ENCODE data around the gene RACK1.

RACK1 gene

DNA sequence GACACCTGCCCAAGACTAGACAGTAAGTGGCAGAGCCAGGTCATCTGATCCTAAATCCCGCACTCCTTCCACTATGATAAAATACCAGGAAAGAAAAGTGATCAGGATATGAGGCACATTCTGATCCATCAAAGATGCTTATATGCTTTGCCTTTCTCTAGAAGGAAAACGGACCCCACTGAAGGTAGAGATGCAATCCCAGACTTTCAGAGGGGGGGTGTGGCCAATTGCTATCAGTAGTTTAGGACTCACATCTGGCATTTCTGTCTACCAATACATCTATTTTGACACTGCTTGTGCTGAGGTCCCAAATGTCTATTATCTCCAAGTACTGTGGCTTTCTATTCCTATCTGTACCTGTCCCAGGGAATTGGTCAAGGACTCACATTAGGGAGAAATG lies 15.6 kb upstream of the RACK1 start:
- DNase-seq = no peak

- no peak for DNase-seq
Observed at GRCh38 chr5:181258576-181258975, 14.9 kb upstream of the RACK1 start.

DNA sequence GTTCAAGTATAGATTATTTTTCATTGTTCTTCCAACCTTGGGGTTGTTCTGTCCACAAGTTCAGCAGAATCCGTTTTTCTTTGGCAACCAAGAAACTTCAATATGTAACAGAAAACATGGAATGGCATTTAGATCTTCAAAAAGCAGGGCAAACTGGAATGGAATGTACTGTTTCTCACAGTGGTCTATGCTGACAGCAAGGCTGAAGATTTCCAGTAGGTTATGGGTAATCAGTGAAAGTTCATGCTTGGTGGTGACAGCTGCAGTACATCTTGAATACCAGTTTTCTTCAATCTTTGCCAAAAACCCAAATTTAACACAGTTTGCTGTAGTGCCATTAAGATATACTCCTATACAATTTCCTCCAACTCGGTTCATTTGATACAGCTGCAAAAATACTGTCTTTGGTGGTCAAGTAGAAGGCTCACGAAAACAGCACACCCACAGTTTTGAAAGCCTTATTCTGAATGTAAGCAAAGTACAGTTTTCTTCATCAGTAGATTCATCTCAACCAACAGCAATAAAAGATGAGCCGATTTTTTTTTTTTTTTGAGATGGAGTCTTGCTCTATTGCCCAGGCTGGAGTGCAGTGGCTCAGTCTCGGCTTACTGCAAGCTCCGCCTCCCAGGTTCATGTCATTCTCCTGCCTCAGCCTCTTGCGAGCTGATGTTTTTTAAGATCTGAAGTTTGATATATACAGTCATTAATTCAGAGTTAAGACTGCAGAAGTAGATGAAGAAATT lies 12.3 kb upstream of the RACK1 start:
- no peak for DNase-seq

- DNase-seq = no peak
Observed at GRCh38 chr5:181255276-181255675, 11.6 kb upstream of the RACK1 start.

DNA sequence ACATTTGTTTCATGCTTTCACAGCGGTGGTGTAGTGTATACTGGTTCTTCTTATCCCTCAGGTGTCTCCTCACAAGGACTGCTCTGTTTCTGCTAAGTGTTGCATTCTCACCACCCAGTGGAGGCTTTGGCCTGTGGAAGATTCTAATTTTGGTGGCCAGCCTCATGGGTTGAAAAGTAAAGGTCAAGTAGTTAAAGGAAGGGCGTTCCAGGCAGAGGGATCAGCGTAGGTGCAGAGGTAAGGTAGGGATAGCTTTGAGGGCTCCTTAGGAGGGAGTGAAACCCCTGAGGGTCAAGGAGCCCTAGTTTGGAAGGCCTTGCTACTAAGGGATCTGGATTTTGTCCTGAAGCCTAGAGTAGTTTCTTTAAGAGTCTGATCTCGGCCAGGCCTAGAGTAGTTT lies 4.6 kb upstream of the RACK1 start:
- DNase-seq = no peak

DNA sequence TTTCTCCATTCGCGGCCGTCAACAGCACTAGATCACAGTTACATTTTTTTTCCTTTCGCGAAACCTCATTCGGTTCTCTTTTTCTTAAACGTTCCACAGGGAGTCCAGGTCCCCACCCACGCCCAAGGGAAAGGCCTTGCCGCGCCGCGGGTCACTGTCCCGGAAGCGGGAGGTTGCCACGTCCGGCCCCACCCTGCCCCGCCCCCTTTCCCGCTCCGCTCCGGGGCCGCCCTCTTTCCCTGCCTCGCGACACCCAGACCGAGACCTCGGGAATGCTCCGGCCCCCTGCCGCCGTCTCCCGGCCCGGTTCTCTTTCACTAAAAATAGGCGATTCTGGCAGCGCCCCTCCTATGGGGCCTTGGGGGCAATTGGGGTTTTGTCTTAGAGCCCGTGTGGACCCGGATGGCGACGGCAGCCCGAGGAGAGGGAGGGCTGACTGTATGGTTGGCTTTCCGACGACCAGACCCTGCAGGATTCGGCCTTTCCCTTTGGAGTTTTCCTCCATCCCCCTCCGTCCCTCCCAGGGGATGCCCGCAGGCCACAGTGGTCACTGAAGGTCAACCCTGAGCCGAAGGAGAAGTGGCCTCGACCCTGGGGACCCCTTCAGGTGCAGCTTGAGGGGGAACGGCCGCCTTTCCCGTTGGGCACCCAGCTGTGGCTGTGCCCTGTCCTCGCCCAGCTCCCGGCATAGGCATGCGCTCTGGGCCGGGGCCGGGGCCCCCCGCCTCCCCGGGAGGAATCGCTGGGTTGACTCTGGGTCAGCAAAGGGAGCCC lies 2.8 kb upstream of the RACK1 start:
- no peak for DNase-seq

DNA sequence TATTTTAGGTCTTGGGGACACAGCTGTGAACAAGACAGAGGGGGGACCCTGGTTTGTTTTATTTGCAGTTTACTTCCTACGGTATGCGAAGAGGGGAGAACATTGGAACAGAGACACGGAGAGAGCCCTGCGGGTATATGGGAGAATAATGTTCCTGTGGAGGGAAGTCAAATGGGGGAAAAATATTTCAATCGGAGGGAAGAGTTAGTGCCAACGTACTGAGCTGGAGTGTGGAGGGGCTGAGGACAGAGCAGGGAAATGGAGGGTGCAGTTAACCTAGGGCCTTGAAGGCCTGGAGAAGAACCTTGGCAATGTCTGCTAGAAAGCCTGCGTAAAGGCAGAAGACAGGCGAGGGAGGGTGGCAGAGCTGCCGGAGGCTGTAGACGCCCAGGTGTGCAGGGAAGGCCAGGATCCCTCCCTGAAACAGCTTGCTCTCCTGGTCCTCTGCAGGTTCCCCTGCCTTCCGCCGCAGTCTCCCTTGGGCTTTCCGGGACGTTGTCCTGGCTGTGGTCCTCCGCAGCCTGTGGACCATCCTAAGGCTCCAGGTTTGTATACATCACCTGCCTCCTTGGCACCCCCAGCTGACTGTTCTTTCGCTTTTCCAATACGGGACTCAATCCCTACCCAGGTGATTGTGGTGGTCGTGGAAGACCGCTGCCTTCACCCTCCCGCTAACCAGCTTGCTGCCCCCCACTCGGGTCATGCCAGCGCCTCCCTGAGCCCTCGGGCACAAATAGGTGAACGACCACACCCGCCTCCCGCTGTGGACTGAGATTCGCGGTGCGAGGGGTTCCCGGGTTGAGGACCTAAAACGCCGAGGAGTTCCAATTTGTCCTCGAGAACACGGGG lies 1.9 kb upstream of the RACK1 start:
- DNase-seq = no peak

DNA sequence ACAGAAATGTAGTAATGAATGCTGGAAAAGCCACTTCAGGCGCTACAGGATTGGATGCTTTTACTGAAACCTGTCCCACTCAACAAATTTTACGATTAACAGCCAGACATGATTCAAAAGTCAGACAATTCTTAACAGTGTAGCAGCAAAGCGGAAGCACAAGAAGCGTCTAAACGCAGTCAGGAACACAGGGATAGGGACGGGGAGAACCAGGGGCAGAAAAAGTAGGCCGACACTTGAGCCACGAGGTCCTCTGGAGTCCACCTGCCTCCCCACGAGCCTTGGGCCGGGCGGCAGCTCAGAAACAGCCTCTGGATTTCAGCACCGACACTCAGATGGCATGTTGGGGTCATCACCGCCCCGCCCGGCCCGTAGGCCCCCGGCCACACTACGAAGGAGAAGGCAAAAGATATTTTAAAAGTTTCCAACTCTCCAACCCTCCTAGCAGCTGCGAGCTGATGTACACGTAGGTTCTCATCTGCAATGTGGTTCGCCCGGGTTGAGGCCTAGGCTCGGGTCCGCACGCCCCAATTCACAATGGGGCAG lies 615 bp downstream of the RACK1 start:
- DNase-seq = no peak

- no peak for DNase-seq
Observed at GRCh38 chr5:181242031-181242451, 1.7 kb downstream of the RACK1 start.

DNA sequence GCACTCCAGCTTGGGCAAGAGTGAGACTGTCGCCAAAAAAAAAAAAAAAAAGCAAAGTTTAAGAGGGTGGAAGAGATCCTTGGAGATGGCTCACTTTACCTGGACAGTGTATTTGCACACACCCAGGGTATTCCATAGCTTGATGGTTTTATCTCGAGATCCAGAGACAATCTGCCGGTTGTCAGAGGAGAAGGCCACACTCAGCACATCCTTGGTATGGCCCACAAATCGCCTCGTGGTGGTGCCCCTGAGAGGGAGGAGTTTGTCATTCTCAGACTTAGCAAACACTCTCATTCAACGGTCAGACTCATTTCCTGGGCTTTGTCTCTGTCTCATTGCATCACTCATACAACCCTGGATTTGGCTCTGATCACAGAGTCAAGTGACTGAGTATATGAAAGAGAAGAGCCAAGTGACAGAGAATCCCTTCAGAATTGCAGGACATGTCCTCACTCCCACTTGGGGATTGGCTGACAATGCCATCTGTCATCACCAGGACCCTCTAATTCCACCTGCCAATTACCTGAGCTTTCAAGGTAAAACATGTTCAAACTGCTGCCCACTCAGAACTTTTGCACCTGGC lies 2.2 kb downstream of the RACK1 start:
- DNase-seq = no peak

DNA sequence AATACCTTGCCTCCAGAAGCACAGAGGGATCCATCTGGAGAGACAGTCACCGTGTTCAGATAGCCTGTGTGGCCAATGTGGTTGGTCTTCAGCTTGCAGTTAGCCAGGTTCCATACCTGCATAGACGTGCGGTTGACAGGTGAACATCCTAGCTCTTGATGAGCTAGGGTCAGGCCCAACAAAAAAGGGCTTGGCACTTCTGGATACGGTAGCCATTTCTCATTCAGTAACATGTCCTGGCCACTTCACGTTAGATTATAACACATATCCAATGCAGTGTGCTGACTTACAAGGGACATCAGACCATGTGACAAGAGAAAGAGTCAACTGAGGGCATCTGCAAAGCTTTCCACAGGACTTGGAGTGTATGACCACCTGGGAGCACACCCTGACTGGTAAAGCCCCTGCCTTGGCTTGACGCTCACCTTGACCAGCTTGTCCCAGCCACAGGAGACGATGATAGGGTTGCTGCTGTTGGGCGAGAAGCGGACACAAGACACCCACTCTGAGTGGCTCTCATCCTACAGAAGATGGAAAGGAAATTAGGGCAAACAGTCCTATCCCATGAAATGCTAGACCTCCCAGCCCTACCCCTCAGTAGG lies 4.5 kb downstream of the RACK1 start:
- no peak for DNase-seq

DNA sequence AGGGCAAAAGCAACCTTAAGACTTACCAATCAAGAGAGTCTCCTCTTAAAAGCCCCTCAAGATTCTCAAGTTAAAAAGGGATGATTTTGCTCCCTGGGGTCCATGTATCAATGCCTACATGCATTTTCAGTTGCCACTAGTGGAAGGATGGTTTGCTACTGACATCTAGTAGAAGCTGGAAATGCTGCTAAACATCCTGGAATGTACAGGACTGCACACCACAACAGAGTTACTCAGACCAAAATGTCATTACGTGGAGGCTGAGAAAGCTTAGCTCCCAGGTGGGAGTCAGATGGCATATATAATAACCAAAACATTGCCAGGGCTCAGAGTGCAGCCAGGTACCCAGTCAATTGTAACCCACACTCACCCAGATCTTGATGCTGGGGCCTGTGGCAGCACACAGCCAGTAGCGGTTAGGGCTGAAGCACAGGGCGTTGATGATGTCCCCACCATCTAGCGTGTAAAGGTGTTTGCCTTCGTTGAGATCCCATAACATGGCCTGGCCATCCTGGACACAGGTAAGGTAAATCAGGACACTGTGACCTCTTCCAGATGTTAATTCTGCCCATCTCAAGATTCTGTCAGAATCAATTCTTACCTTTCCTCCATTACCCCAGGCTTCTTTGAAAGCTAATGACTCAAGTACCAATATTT lies 5.8 kb downstream of the RACK1 start:
- no peak for DNase-seq

GRCh38 chr5:181236954-181237641 lies 6.6 kb downstream of the RACK1 start:
- no peak for DNase-seq

DNA sequence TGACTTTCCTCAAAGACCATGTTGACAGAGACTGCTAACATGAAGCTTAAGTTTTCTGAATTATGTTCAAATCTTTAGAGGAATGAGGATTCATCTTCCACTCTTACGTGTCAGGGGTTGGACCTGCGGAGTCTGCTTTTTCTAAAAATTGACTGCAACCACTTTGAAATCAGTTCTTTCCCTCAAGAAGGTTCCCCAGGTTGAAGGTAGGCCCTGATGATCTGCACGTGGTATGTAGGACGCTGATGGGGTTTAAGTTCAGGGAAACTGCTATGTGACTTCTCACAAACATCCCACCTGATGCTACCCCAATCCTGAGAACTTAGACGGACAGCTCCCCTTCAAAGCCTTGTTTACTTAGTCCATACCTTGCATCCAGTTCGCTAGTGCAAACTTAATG lies 7.2 kb downstream of the RACK1 start:
- DNase-seq = no peak

- DNase-seq = no peak
Observed at GRCh38 chr5:181235689-181236366, 7.9 kb downstream of the RACK1 start.

- no peak for DNase-seq
Observed at GRCh38 chr5:181235323-181235688, 8.4 kb downstream of the RACK1 start.

GRCh38 chr5:181234455-181235306 lies 9.0 kb downstream of the RACK1 start:
- no peak for DNase-seq

DNA sequence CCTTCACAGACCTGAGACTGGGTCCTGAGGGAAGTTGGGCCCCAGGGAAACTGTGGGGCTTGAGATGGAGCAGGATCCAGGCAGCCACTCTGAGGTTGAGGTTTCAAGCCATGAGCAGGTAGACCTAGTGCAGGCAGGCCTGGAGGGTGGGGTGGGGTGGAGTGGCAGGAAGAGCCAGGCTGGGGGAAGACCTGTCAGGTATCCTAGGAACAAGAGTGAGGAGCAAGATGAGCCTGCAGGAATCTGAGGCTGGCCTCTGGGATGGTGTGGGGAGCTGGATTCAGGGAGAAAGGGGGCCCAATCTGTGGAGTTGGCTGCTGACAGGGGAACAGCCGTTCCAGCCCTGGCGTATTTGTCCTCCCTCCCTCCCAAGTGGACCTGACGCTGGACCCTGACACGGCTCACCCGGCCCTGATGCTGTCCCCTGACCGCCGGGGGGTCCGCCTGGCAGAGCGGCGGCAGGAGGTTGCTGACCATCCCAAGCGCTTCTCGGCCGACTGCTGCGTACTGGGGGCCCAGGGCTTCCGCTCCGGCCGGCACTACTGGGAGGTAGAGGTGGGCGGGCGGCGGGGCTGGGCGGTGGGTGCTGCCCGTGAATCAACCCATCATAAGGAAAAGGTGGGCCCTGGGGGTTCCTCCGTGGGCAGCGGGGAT lies 9.8 kb downstream of the RACK1 start:
- DNase-seq = no peak
